Ishikawa (cell line): Measurements from ENCODE around the gene TLDC2.
A peak's percentile ranks its signal among the peaks of the same experiment; 100 is the strongest.

Experiments used
- CEBPB ChIP-seq: IDR thresholded peaks from 2 replicates; pipeline ENCODE4 v1.6.1; 2012
- CREB1 ChIP-seq: IDR thresholded peaks from 2 replicates; pipeline ENCODE4 v1.6.1; 2012; ENCODE audit warnings: low read depth
- EGR1 ChIP-seq: IDR thresholded peaks from 2 replicates; pipeline ENCODE4 v1.6.1; 2012
- EP300 ChIP-seq: IDR thresholded peaks from 2 replicates; pipeline ENCODE4 v1.6.1; 2012; ENCODE audit warnings: borderline replicate concordance
- FOXM1 ChIP-seq: IDR thresholded peaks from 2 replicates; pipeline ENCODE4 v1.6.1; 2012; ENCODE audit warnings: low read depth, borderline replicate concordance
- MAX ChIP-seq: IDR thresholded peaks from 2 replicates; pipeline ENCODE4 v1.6.1; 2012
- NFIC ChIP-seq: IDR thresholded peaks from 2 replicates; pipeline ENCODE4 v1.6.1; 2012
- RAD21 ChIP-seq: IDR thresholded peaks from 2 replicates; pipeline ENCODE4 v1.6.1; 2012; ENCODE audit warnings: low read depth
- REST ChIP-seq: IDR thresholded peaks from 2 replicates; pipeline ENCODE4 v1.6.1; 2012; ENCODE audit warnings: low read depth, mild to moderate bottlenecking
- TAF1 ChIP-seq: IDR thresholded peaks from 2 replicates; pipeline ENCODE4 v1.6.1; 2012; ENCODE audit warnings: low read depth, mild to moderate bottlenecking
- TCF12 ChIP-seq: IDR thresholded peaks from 2 replicates; pipeline ENCODE4 v1.6.1; 2012; ENCODE audit warnings: low read depth
- TEAD4 ChIP-seq: IDR thresholded peaks from 2 replicates; pipeline ENCODE4 v1.6.1; 2012
- USF1 ChIP-seq: IDR thresholded peaks from 2 replicates; pipeline ENCODE4 v1.6.1; 2012
- YY1 ChIP-seq: IDR thresholded peaks from 2 replicates; pipeline ENCODE4 v1.6.1; 2012; ENCODE audit warnings: low read depth
- ZBTB7A ChIP-seq: IDR thresholded peaks from 2 replicates; pipeline ENCODE4 v1.6.1; 2012; ENCODE audit warnings: low read depth

The TLDC2 gene

GRCh38 chr20:36875702-36876472 is at the start of gene TLDC2:
Gene TLDC2, plus strand, starts transcription at chr20:36876138. Its CDS starts 37 bp downstream, at chr20:36876175.
- TF ChIP-seq TEAD4 (no peak), RAD21 (no peak), NFIC (no peak), REST (no peak), FOXM1 (no peak), TCF12 (no peak)

GRCh38 chr20:36826554-36827244 is 49.2 kb upstream of the TLDC2 start:
- TF ChIP-seq EP300 (no peak), MAX (no peak), USF1 (no peak), CREB1 (no peak), ZBTB7A (no peak), EGR1 (no peak), REST (no peak), RAD21 (no peak), CEBPB (no peak)

GRCh38 chr20:36827541-36828279 is 48.2 kb upstream of the TLDC2 start:
- TF ChIP-seq CEBPB = no peak
- no peak for TF ChIP-seq YY1
- no peak for TF ChIP-seq NFIC
- TF ChIP-seq TEAD4 = no peak
- TF ChIP-seq EP300 = no peak
- TF ChIP-seq TAF1 = no peak

GRCh38 chr20:36830791-36831691 is 44.9 kb upstream of the TLDC2 start:
- TF ChIP-seq RAD21 (peak; percentile 32; the same call in 1 of the 2 replicates), TCF12 (no peak)

- TF ChIP-seq TEAD4 (no peak), TAF1 (no peak), YY1 (no peak), USF1 (no peak), CREB1 (no peak), FOXM1 (no peak), EGR1 (no peak), MAX (no peak), REST (no peak), TCF12 (no peak), NFIC (no peak)
These were observed 43.1 kb upstream of the TLDC2 start for GRCh38 chr20:36832791-36833190.
